ENCODE data around the gene OST4. TPM values are rescaled to one million over a fixed set of nuclear protein-coding genes. Genes with fewer than 3 reads are reported as not detected.

Gene OST4
- total and polyA plus RNA-seq, 10 of the 15 experiments (the other 5 are each of a cell fraction or from before 2014, with no cell fraction given) = 270 to 1,543 (median 523) TPM

- ChIA-PET SMC1A (ENCODE audit: uncharacterized antibody, unreplicated experiment) (interaction anchor here (1.9 to 3.6 kb wide), 2 partner anchors 33 to 122 kb away, joined by 6 to 19 read pairs; partner anchors contain the start of gene AGBL5), POLR2A (interaction anchor here (0.6 to 4.9 kb wide), 6 partner anchors 11 to 278 kb away, joined by 3 to 43 read pairs (median 4); partner anchors contain the start of genes AGBL5 and OST4), CTCF (interaction anchor here (0.6 to 8.6 kb wide), 7 partner anchors 8 to 545 kb away, joined by 3 to 85 read pairs (median 4); partner anchors contain the start of genes AGBL5, CCDC121, GPN1 and OST4), RAD21 (ENCODE audit: unreplicated experiment) (interaction anchor here (1.0 to 1.5 kb wide), 3 partner anchors 44 to 739 kb away, joined by 3 to 5 read pairs (median 4); no protein-coding TSS in a partner anchor)
- Histone ChIP-seq H4K20me1 (ENCODE audit: control insufficient read depth, insufficient read depth) (no peaks in the 10 kb centered on the region), H3K4me1 (ENCODE audit: control insufficient read depth, insufficient read depth, low read length) (peaks cover 25% of the 10 kb centered on the region), H3K9ac (ENCODE audit: control insufficient read depth, insufficient read depth, low read length) (no peak overlapping the region), H3K27ac (ENCODE audit: control insufficient read depth, insufficient read depth) (no peak overlapping the region), H3K79me2 (ENCODE audit: control insufficient read depth, insufficient read depth, low read length) (no peaks in the 10 kb centered on the region), H3K9me3 (replicated peaks; ENCODE audit: control insufficient read depth, insufficient read depth, low read length) (no peaks in the 10 kb centered on the region), H3K4me2 (ENCODE audit: control insufficient read depth, insufficient read depth) (no peak overlapping the region), H3K36me3 (ENCODE audit: control insufficient read depth in 2 of 2, insufficient read depth in 2 of 2, low read length in 1 of 2) (no peaks in the 10 kb centered on the region), H3K27me3 (replicated peaks in 1 of 2; ENCODE audit: control insufficient read depth in 2 of 2, insufficient read depth in 2 of 2, low read length in 1 of 2) (no peaks in the 10 kb centered on the region), H3K4me3 (no peak overlapping the region), H2AFZ (ENCODE audit: control insufficient read depth, low read depth, low read length) (no peak overlapping the region)
- TF ChIP-seq SMAD5 (IDR thresholded peaks at IDR 0.05; ENCODE audit: low read depth) = no peak
- no peak for ATAC-seq
- no peak for FAIRE-seq
- WGBS (ENCODE audit: insufficient coverage, insufficient replicate concordance, low lambda C conversion rate, missing lambda C conversion rate) = 81% methylated on average over 20 of the region's 20 CpGs
- in situ Hi-C loops (cut with MboI) = loop anchor here (10.0 kb wide), 1 partner anchor 119 kb away; no protein-coding TSS in a partner anchor
- no peak for DNase-seq (ENCODE audit: low read depth, low spot score)
- BruUV-seq (replicated peaks) = no TSS peak
- intact Hi-C loops (cut with micrococcal nuclease; ENCODE audit: unreplicated experiment) = no loop called here
Measured at GRCh38 chr2:27083410-27084296, 12.2 kb upstream of the OST4 start.

GRCh38 chr2:27082773-27083409, 11.4 kb upstream of the OST4 start:
- intact Hi-C loops (cut with micrococcal nuclease; ENCODE audit: unreplicated experiment) = no loop called here
- H4K20me1 ChIP-seq (ENCODE audit: control insufficient read depth, insufficient read depth) = no peaks in the 10 kb centered on the region
- ChIA-PET SMC1A (ENCODE audit: uncharacterized antibody, unreplicated experiment) (interaction anchor here (1.4 to 3.6 kb wide), 2 partner anchors 30 to 32 kb away, joined by 5 to 19 read pairs; partner anchors contain the start of gene AGBL5), CTCF (interaction anchor here (0.6 to 8.6 kb wide), 6 partner anchors 8 to 546 kb away, joined by 4 to 85 read pairs (median 16); partner anchors contain the start of genes AGBL5, CCDC121, GPN1 and OST4), RAD21 (ENCODE audit: unreplicated experiment) (interaction anchor here (1.0 to 2.3 kb wide), 5 partner anchors 10 to 738 kb away, joined by 3 to 22 read pairs (median 5); partner anchors contain the start of genes AGBL5 and OST4), POLR2A (interaction anchor here (0.6 to 4.9 kb wide), 5 partner anchors 10 to 45 kb away, joined by 3 to 43 read pairs (median 5); partner anchors contain the start of genes AGBL5 and OST4)
- 83% methylated on average over 24 of the region's 27 CpGs for WGBS (ENCODE audit: insufficient coverage, insufficient replicate concordance, low lambda C conversion rate, missing lambda C conversion rate)
- in situ Hi-C loops (cut with MboI) = loop anchor here (10.0 kb wide), 1 partner anchor 118 kb away; no protein-coding TSS in a partner anchor
- TF ChIP-seq NFXL1 (IDR thresholded peaks at IDR 0.05; ENCODE audit: borderline replicate concordance) (no peak), IRF4 (IDR thresholded peaks at IDR 0.05; ENCODE audit: low read depth, low read length) (no peak)
- no peak overlapping the region for H2AFZ ChIP-seq (ENCODE audit: control insufficient read depth, low read depth, low read length)
- no peak overlapping the region for H3K27ac ChIP-seq (ENCODE audit: control insufficient read depth, insufficient read depth)
- no peak for ATAC-seq
- H3K4me2 ChIP-seq (ENCODE audit: control insufficient read depth, insufficient read depth) = no peak overlapping the region
- no peak for DNase-seq (ENCODE audit: low read depth, low spot score)
- no TSS peak for BruUV-seq (replicated peaks)
- H3K4me1 ChIP-seq (ENCODE audit: control insufficient read depth, insufficient read depth, low read length) = peaks cover 25% of the 10 kb centered on the region
- H3K36me3 ChIP-seq (ENCODE audit: control insufficient read depth in 2 of 2, insufficient read depth in 2 of 2, low read length in 1 of 2) = no peaks in the 10 kb centered on the region
- FAIRE-seq = no peak
- no peaks in the 10 kb centered on the region for H3K27me3 ChIP-seq (replicated peaks in 1 of 2; ENCODE audit: control insufficient read depth in 2 of 2, insufficient read depth in 2 of 2, low read length in 1 of 2)
- no peak overlapping the region for H3K4me3 ChIP-seq
- H3K9me3 ChIP-seq (replicated peaks; ENCODE audit: control insufficient read depth, insufficient read depth, low read length) = no peaks in the 10 kb centered on the region
- H3K79me2 ChIP-seq (ENCODE audit: control insufficient read depth, insufficient read depth, low read length) = no peaks in the 10 kb centered on the region
- H3K9ac ChIP-seq (ENCODE audit: control insufficient read depth, insufficient read depth, low read length) = no peak overlapping the region
